ENCODE measurements around the gene MARK3. TPM values are rescaled to one million over a fixed set of nuclear protein-coding genes. Genes with fewer than 3 reads are reported as not detected.

Gene MARK3
- total and polyA plus RNA-seq, 8 donors = 52.6 to 157 (median 95.0) TPM

DNA sequence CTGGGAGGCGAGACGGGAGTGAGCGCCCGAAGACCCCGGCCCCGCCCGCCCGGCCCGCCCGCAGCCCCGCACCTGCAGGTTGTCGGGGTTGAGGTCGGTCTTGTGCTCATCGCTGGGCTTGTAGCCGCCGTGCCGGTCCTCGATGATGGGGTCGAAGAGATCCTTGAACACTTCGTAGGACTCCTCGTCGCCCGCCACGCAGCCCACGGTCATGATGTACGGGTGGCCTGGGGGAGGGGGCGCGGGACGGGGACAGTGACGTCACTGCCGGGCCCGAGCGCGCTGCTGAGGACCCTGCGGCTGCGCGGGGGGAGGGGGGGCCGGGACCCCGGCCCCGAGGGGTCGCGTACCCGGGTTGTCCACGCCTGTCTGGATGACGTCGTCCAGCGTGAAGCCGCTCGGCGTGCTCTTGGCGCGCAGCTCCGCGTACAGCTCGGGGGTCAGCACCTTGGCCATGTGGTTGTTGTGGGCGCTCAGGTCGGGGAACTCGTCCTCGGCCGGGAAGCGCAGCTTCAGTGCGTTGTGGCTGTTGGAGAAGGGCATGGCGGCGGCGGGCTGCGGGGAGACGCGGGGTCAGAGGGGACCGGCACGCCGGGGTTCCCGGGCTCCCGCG is 136.8 kb downstream of the MARK3 start:
- no peak for TF ChIP-seq POLR2A (IDR thresholded peaks at IDR 0.05)
- no peak for TF ChIP-seq EP300 (IDR thresholded peaks at IDR 0.05)
- TF ChIP-seq POLR2AphosphoS5 (IDR thresholded peaks at IDR 0.05) = no peak
- TF ChIP-seq, protein P1, sequence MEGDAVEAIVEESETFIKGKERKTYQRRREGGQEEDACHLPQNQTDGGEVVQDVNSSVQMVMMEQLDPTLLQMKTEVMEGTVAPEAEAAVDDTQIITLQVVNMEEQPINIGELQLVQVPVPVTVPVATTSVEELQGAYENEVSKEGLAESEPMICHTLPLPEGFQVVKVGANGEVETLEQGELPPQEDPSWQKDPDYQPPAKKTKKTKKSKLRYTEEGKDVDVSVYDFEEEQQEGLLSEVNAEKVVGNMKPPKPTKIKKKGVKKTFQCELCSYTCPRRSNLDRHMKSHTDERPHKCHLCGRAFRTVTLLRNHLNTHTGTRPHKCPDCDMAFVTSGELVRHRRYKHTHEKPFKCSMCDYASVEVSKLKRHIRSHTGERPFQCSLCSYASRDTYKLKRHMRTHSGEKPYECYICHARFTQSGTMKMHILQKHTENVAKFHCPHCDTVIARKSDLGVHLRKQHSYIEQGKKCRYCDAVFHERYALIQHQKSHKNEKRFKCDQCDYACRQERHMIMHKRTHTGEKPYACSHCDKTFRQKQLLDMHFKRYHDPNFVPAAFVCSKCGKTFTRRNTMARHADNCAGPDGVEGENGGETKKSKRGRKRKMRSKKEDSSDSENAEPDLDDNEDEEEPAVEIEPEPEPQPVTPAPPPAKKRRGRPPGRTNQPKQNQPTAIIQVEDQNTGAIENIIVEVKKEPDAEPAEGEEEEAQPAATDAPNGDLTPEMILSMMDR (IDR thresholded peaks at IDR 0.05) = no peak
- WGBS, 5 donors = 0 to 1% (median 0%) methylated on average over 1 to 74 of the region's 74 CpGs
- Histone ChIP-seq H3K4me1 (peaks cover 65 to 94% (median 85%) of the 10 kb centered on the region in 4 donors), H3K27ac (peak overlapping the region; percentile 75 to 94 (median 91)), H3K4me3 (peak overlapping the region; percentile 60 to 80 (median 68)), H3K27me3 (peaks cover 0 to 33% (median 20%) of the 10 kb centered on the region in 3 donors), H3K36me3 (peaks cover 6 to 13% (median 7%) of the 10 kb centered on the region in 4 donors), H3K9me3 (no peaks in the 10 kb centered on the region)
- peak in 1 of 2 donors; percentile 78 for DNase-seq
- intact Hi-C loops (cut with DNase I; ENCODE audit: low total_unique reads) = no loop called here

DNA sequence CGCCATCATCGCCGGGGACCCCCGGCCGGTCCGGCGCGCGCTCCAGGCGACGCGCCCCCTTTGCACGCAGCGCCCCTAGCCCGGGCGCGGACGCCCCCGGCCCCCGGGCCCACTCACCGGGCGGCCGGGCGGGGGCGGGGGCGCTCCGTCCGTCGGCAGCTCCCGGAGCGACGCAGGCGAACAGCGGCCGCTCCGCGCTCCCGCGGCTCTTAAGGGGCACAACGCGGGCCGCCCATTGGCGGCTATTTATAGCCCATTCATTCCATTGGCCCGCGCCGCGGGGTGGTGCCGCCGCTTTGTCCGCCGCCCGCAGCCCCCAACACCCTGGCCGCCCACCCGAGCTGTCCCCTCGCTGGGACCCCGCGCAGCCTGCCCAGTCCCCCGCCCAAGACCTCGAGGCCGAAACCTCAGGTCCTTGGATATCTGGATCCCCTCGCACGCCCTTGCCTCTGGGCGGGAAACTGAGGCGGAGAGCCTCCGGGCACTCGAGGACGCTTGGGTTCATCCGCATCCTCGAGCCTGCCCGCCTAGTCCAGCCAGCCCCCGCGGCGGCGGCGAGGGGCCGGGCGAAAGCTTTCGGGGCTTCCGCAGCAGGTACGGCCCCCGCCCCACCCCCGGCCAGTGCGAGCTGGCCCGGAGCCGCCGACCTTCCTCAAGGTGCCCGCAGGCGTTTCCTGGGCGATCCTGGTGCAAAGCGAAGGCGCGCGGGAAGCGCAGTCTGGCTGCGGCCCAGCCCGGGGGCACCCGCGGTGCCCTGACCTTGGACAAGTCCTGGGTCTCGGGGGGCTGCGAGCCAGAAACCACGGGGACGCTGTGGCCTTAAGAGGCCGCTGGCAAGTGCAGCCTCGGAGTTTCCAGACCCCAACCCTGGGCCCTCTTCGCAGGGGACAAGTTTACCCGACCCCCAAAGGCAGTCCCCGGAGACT is 137.7 kb downstream of the MARK3 start, which contains the start of gene CKB:
CKB (minus strand) TSS at position 182 of the 926 bp plus-strand sequence. CDS start 337 bp downstream, outside the sequence.
- Histone ChIP-seq H3K27me3 (peaks cover 0 to 33% (median 20%) of the 10 kb centered on the region in 3 donors), H3K36me3 (peaks cover 6 to 13% (median 7%) of the 10 kb centered on the region in 4 donors), H3K9me3 (no peaks in the 10 kb centered on the region), H3K27ac (peak within 1 kb of the TSS; percentile 75 to 95 (median 91)), H3K4me3 (peak within 1 kb of the TSS; percentile 60 to 80 (median 68)), H3K4me1 (peaks cover 68 to 95% (median 88%) of the 10 kb centered on the region in 4 donors)
- intact Hi-C loops (cut with DNase I; ENCODE audit: low total_unique reads) = no loop called here
- WGBS, 5 donors = 6 to 35% (median 7%) methylated on average over 9 to 107 of the region's 107 CpGs
- peak; percentile 79 to 91 for DNase-seq
- TF ChIP-seq POLR2A (IDR thresholded peaks at IDR 0.05) = no peak
- TF ChIP-seq POLR2AphosphoS5 (IDR thresholded peaks at IDR 0.05) = peak; percentile 41 to 86 (median 80)

DNA sequence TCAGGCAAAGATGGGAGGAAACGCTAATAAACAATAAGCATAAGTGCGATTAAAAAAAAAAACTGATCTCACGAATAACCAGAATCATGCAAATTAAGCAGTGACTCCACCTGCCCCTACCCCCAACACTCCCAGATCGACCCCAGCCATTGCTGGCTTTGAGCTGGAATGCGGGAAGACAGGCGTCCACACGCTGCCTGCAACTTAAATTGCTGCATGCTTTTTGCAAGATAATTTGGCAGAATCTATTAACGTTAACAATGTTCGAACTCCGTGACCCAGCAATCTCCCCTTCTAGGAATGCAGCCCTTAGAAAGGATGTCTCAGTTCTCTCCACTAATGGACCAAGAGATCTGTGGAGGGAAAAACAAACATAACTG is 138.3 kb downstream of the MARK3 start:
- H3K4me1 ChIP-seq = peaks cover 69 to 95% (median 88%) of the 10 kb centered on the region in 4 donors
- H3K36me3 ChIP-seq = peaks cover 6 to 13% (median 7%) of the 10 kb centered on the region in 4 donors
- no peaks in the 10 kb centered on the region for H3K9me3 ChIP-seq
- DNase-seq = no peak
- peaks cover 0 to 33% (median 20%) of the 10 kb centered on the region in 3 donors for H3K27me3 ChIP-seq
- H3K27ac ChIP-seq = peak overlapping the region; percentile 65 to 95 (median 91)
- intact Hi-C loops (cut with DNase I; ENCODE audit: low total_unique reads) = no loop called here
- TF ChIP-seq POLR2AphosphoS5 (IDR thresholded peaks at IDR 0.05) = no peak
- TF ChIP-seq, protein P1 (IDR thresholded peaks at IDR 0.05) = no peak
- no peak for TF ChIP-seq POLR2A (IDR thresholded peaks at IDR 0.05)
- H3K4me3 ChIP-seq = peak overlapping the region in 1 of 4 donors; percentile 73
- WGBS, 5 donors = 58 to 71% (median 66%) methylated on average over 10 of the region's 10 CpGs

DNA sequence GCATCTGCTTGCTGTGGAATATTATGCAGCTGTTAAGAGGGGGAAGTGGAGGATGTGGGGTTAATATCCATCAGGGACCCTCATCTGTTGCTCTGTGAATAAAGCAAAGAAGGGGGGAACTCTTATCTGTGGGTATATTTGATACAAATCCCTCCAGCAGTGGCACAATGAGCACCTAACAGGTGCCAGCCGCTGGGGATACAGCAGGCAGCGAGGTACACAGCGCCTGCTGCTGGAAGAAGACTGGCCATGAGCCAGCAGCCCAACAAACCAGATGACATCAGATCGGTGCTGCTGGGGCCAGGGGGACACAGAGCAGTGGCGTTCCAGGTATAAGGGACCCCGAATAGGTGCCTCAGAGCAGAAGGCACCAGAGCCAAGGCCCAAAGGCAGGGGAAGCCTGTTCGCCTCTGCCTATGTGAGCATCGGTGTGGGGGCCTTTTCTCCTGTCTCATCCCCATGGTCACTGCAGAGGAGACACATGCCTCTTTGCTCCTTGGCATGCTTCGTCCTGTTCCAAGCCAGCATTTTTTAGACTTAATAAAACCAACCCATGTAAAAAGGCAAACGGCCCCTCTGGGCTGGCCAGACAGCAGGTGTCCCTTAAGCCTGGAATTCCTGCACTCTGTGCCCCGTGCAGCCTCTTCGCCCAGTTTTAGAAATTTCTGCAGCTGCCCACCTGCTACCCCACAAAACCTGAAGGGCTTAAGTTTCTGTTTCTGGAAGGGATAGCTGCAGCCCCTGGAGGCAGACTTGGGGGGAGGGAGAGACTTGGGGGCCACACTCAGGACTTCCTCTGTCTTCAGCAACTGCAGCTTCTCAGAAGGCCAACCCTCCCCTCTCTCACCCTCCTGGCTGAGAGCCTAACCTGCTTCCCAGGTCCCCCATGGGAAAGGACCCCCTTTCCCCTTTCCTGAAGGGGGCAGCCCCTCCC is 139.1 kb downstream of the MARK3 start:
- no peak overlapping the region for H3K4me3 ChIP-seq
- intact Hi-C loops (cut with DNase I; ENCODE audit: low total_unique reads) = no loop called here
- H3K9me3 ChIP-seq = no peaks in the 10 kb centered on the region
- H3K27me3 ChIP-seq = peaks cover 0 to 33% (median 20%) of the 10 kb centered on the region in 3 donors
- H3K36me3 ChIP-seq = peaks cover 6 to 11% (median 7%) of the 10 kb centered on the region in 4 donors
- peaks cover 63 to 92% (median 86%) of the 10 kb centered on the region in 4 donors for H3K4me1 ChIP-seq
- H3K27ac ChIP-seq = peak overlapping the region; percentile 37 to 95 (median 93)
- no peak for TF ChIP-seq POLR2AphosphoS5 (IDR thresholded peaks at IDR 0.05)
- no peak for TF ChIP-seq POLR2A (IDR thresholded peaks at IDR 0.05)
- TF ChIP-seq, protein P1 (IDR thresholded peaks at IDR 0.05) = no peak
- TF ChIP-seq EP300 (IDR thresholded peaks at IDR 0.05) = no peak
- 72 to 82% (median 77%) methylated on average over 12 of the region's 12 CpGs for WGBS, 5 donors
- no peak for DNase-seq
